Endothelial cell (in vitro differentiated cells): Measurements from ENCODE around the gene FBXO10. TPM values are rescaled to one million over a fixed set of nuclear protein-coding genes. Genes with fewer than 3 reads are reported as not detected.

Experiments used
- DNase-seq: peaks from one replicate; pipeline ENCODE4 v3.0.0; 2021; ENCODE audit warnings: low spot score
- H3K27ac Mint-ChIP-seq: one replicate; pipeline ENCODE4 v1.8.0; 2021; ENCODE audit warnings: mixed read lengths, inconsistent platforms; ENCODE audit not compliant: unreplicated experiment
- H3K27me3 Mint-ChIP-seq: one replicate; pipeline ENCODE4 v1.8.0; 2021; ENCODE audit warnings: mild to moderate bottlenecking, moderate library complexity, mixed read lengths, inconsistent platforms; ENCODE audit not compliant: unreplicated experiment
- H3K36me3 Mint-ChIP-seq: one replicate; pipeline ENCODE4 v1.8.0; 2021; ENCODE audit warnings: mild to moderate bottlenecking, low read depth, mixed read lengths, inconsistent platforms; ENCODE audit not compliant: unreplicated experiment
- H3K4me1 Mint-ChIP-seq: one replicate; pipeline ENCODE4 v1.8.0; 2021; ENCODE audit warnings: mild to moderate bottlenecking, mixed read lengths, inconsistent platforms; ENCODE audit not compliant: unreplicated experiment
- H3K4me3 Mint-ChIP-seq: one replicate; pipeline ENCODE4 v1.8.0; 2021; ENCODE audit warnings: mild to moderate bottlenecking, mixed read lengths, inconsistent platforms; ENCODE audit not compliant: unreplicated experiment
- H3K9me3 Mint-ChIP-seq: one replicate; pipeline ENCODE4 v1.8.0; 2021; ENCODE audit warnings: mixed read lengths, inconsistent platforms; ENCODE audit not compliant: unreplicated experiment
- CTCF ChIP-seq: fragments of 200-600 bp; sonication (generic); IDR thresholded peaks from one replicate; pipeline ENCODE4 v1.5.0; 2021; ENCODE audit warnings: antibody characterized with exemption; ENCODE audit not compliant: unreplicated experiment
- total RNA-seq: library from RNA; stranded (reverse); fragmentation: NEBNext Ultra II Directional; extraction: Animal tissue kit (Norgen Biotek cat#: 25700); gene quantifications from one replicate; pipeline ENCODE4 v1.2.1, GENCODE V29; 2021; ENCODE audit not compliant: unreplicated experiment

FBXO10 gene
- total RNA-seq, 1 donor from 2014 or later, result 24.2 TPM

GRCh38 chr9:37540634-37541033 is 35.5 kb downstream of the FBXO10 start:
- Mint-ChIP-seq H3K4me3 (no peak overlapping the region), H3K27me3 (peaks cover 4% of the 10 kb centered on the region), H3K4me1 (no peaks in the 10 kb centered on the region), H3K27ac (no peak overlapping the region), H3K36me3 (peaks cover 27% of the 10 kb centered on the region), H3K9me3 (no peaks in the 10 kb centered on the region)
- no peak for DNase-seq
- no peak for TF ChIP-seq CTCF

GRCh38 chr9:37539634-37540033 is 36.5 kb downstream of the FBXO10 start:
- Mint-ChIP-seq H3K36me3 (peaks cover 27% of the 10 kb centered on the region), H3K27ac (no peak overlapping the region), H3K27me3 (peaks cover 4% of the 10 kb centered on the region), H3K4me3 (no peak overlapping the region), H3K9me3 (no peaks in the 10 kb centered on the region), H3K4me1 (no peaks in the 10 kb centered on the region)
- no peak for DNase-seq
- no peak for TF ChIP-seq CTCF

GRCh38 chr9:37538099-37538498 is 38.1 kb downstream of the FBXO10 start:
- no peak overlapping the region for H3K27ac Mint-ChIP-seq
- H3K9me3 Mint-ChIP-seq, result no peaks in the 10 kb centered on the region
- peaks cover 27% of the 10 kb centered on the region for H3K36me3 Mint-ChIP-seq
- H3K27me3 Mint-ChIP-seq, result peaks cover 4% of the 10 kb centered on the region
- no peak for DNase-seq
- no peak for TF ChIP-seq CTCF
- H3K4me1 Mint-ChIP-seq, result no peaks in the 10 kb centered on the region
- no peak overlapping the region for H3K4me3 Mint-ChIP-seq

- Mint-ChIP-seq H3K36me3 (peaks cover 18% of the 10 kb centered on the region), H3K4me3 (no peak overlapping the region), H3K27me3 (peaks cover 7% of the 10 kb centered on the region), H3K27ac (no peak overlapping the region), H3K9me3 (no peaks in the 10 kb centered on the region), H3K4me1 (no peaks in the 10 kb centered on the region)
- no peak for DNase-seq
- no peak for TF ChIP-seq CTCF
Observed at GRCh38 chr9:37534901-37535300, 41.3 kb downstream of the FBXO10 start.

DNA sequence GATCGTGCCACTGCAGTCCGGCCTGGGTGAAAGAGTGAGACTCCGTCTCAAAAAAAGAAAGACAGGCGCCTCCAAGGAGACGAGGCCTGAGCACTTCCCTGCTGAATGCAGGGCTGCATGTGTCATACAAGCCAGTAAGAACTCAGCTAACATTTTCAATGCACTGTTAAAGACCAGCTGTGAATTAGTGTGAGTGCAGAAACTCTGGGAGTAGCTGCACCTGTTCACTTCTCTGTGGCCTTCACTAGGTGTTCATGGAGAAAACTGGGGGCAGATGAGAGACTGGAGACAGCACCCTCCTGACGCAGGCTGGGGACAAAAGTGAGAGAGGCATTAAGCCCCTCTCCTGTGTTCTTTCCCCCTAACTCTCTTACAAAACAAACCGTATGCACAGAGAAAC is 41.8 kb downstream of the FBXO10 start:
- H3K27ac Mint-ChIP-seq, result no peak overlapping the region
- TF ChIP-seq CTCF, result no peak
- H3K9me3 Mint-ChIP-seq, result no peaks in the 10 kb centered on the region
- H3K4me3 Mint-ChIP-seq, result no peak overlapping the region
- H3K27me3 Mint-ChIP-seq, result peaks cover 7% of the 10 kb centered on the region
- DNase-seq, result no peak
- peaks cover 18% of the 10 kb centered on the region for H3K36me3 Mint-ChIP-seq
- H3K4me1 Mint-ChIP-seq, result no peaks in the 10 kb centered on the region
